Hematopoietic multipotent progenitor cell treated with erythropoietin and hydrocortisone succinate and interleukin-3 and kit ligand, for 15 days (in vitro differentiated cells): Measurements from ENCODE around the gene DNMT3L.
"Not testable (repeated sequence)": the region's sequence is repeated elsewhere in the genome, so short reads cannot be mapped to it uniquely, and the experiment has no call there.

Source experiments
- DNase-seq: peaks from one replicate; pipeline ENCODE4 v3.0.0-alpha.2; 2015; ENCODE audit warnings: low spot score

DNMT3L gene

GRCh38 chr21:44247904-44248303 lies 13.8 kb downstream of the DNMT3L start:
- DNase-seq: not testable (repeated sequence)

GRCh38 chr21:44243980-44244379 lies 17.7 kb downstream of the DNMT3L start:
- not testable (repeated sequence) for DNase-seq

- not testable (repeated sequence) for DNase-seq
Observed at GRCh38 chr21:44241281-44241680, 20.4 kb downstream of the DNMT3L start.

- not testable (repeated sequence) for DNase-seq
Observed at GRCh38 chr21:44240842-44241241, 20.9 kb downstream of the DNMT3L start, which contains the start of gene ICOSLG. ICOSLG (minus strand) TSS chr21:44240943; CDS start chr21:44240817, 126 bp downstream.

GRCh38 chr21:44240353-44240752 lies 21.3 kb downstream of the DNMT3L start:
- DNase-seq: not testable (repeated sequence)

GRCh38 chr21:44229561-44229960 lies 32.1 kb downstream of the DNMT3L start:
- DNase-seq: not testable (repeated sequence)

- DNase-seq: not testable (repeated sequence)
Observed at GRCh38 chr21:44228109-44228508, 33.6 kb downstream of the DNMT3L start.

- DNase-seq: not testable (repeated sequence)
Observed at GRCh38 chr21:44227614-44228013, 34.1 kb downstream of the DNMT3L start.

GRCh38 chr21:44225605-44226004 lies 36.1 kb downstream of the DNMT3L start:
- DNase-seq: not testable (repeated sequence)

- not testable (repeated sequence) for DNase-seq
Observed at GRCh38 chr21:44223334-44223733, 38.4 kb downstream of the DNMT3L start.

GRCh38 chr21:44220674-44221073 lies 41.0 kb downstream of the DNMT3L start:
- not testable (repeated sequence) for DNase-seq

GRCh38 chr21:44218461-44218860 lies 43.2 kb downstream of the DNMT3L start:
- DNase-seq: not testable (repeated sequence)

GRCh38 chr21:44211978-44212377 lies 49.7 kb downstream of the DNMT3L start:
- DNase-seq: not testable (repeated sequence)

- not testable (repeated sequence) for DNase-seq
Observed at GRCh38 chr21:44211574-44211973, 50.1 kb downstream of the DNMT3L start.

GRCh38 chr21:44207860-44208646 lies 53.6 kb downstream of the DNMT3L start:
- not testable (repeated sequence) for DNase-seq

- not testable (repeated sequence) for DNase-seq
Observed at GRCh38 chr21:44206698-44207676, 54.7 kb downstream of the DNMT3L start.

- DNase-seq: not testable (repeated sequence)
Observed at GRCh38 chr21:44206187-44206586, 55.5 kb downstream of the DNMT3L start.

- DNase-seq: not testable (repeated sequence)
Observed at GRCh38 chr21:44202590-44203299, 59.0 kb downstream of the DNMT3L start.

GRCh38 chr21:44199997-44200396 lies 61.7 kb downstream of the DNMT3L start:
- DNase-seq: not testable (repeated sequence)

GRCh38 chr21:44199448-44199847 lies 62.2 kb downstream of the DNMT3L start:
- DNase-seq: no peak

GRCh38 chr21:44197156-44197516 lies 64.6 kb downstream of the DNMT3L start:
- DNase-seq: not testable (repeated sequence)
